WTC11 (cell line): Measurements from ENCODE around the gene C10orf120.

Experiments used
- ATF3 ChIP-seq: sonication (generic); formaldehyde crosslinking; conservative IDR thresholded peaks from 2 replicates; pipeline ENCODE4 v1.8.1; 2022; ENCODE audit warnings: mild to moderate bottlenecking, missing genetic modification reagents
- CTCF ChIP-seq: fragments of 200-600 bp; IDR thresholded peaks from 2 replicates; pipeline ENCODE4 v1.8.0; 2022; ENCODE audit warnings: antibody characterized with exemption
- E2F1 ChIP-seq: sonication (generic); formaldehyde crosslinking; IDR thresholded peaks from 2 replicates; pipeline ENCODE4 v1.8.0; 2022; ENCODE audit warnings: mild to moderate bottlenecking, missing genetic modification reagents
- FOXP1 ChIP-seq: sonication (generic); formaldehyde crosslinking; IDR thresholded peaks from 2 replicates; pipeline ENCODE4 v1.8.0; 2022; ENCODE audit warnings: missing genetic modification reagents, mild to moderate bottlenecking, moderate library complexity, borderline replicate concordance
- FOXP4 ChIP-seq: sonication (generic); formaldehyde crosslinking; IDR thresholded peaks from 2 replicates; pipeline ENCODE4 v1.8.0; 2022; ENCODE audit warnings: mild to moderate bottlenecking, missing genetic modification reagents
- MAX ChIP-seq: sonication (generic); formaldehyde crosslinking; IDR thresholded peaks from 2 replicates; pipeline ENCODE4 v1.8.0; 2022; ENCODE audit warnings: mild to moderate bottlenecking, missing genetic modification reagents
- USF2 ChIP-seq: sonication (generic); formaldehyde crosslinking; IDR thresholded peaks from 2 replicates; pipeline ENCODE4 v1.8.1; 2023; ENCODE audit warnings: mild to moderate bottlenecking, missing genetic modification reagents, moderate library complexity
- ZBTB43 ChIP-seq: sonication (generic); formaldehyde crosslinking; IDR thresholded peaks from 2 replicates; pipeline ENCODE4 v1.8.1; 2023; ENCODE audit warnings: mild to moderate bottlenecking, missing genetic modification reagents
- ZNF416 ChIP-seq: fragments of 250-450 bp; sonication (Bioruptor Pico); IDR thresholded peaks from 2 replicates; pipeline ENCODE4 v1.9.0; 2021; ENCODE audit warnings: mild to moderate bottlenecking, inconsistent platforms

GRCh38 chr10:122657255-122657654, 42.4 kb downstream of the C10orf120 start:
- TF ChIP-seq ZNF416 (CRISPR knock-in tag): no peak
- TF ChIP-seq CTCF: no peak
- no peak for TF ChIP-seq MAX
- no peak for TF ChIP-seq E2F1 (CRISPR knock-in tag)
- TF ChIP-seq USF2 (CRISPR knock-in tag): no peak
- no peak for TF ChIP-seq FOXP4 (CRISPR knock-in tag)
- no peak for TF ChIP-seq FOXP1 (CRISPR knock-in tag)
- no peak for TF ChIP-seq ZBTB43 (CRISPR knock-in tag)
- no peak for TF ChIP-seq ATF3 (CRISPR knock-in tag)
